Spinal cord (tissue), 10 donors: ENCODE measurements around the gene SWAP70. TPM values are rescaled to one million over a fixed set of nuclear protein-coding genes. Genes with fewer than 3 reads are reported as not detected.

Source experiments
- DNase-seq, 6 donors: peaks; one replicate each; pipeline versions ENCODE4 v3.0.0 to v3.0.0-alpha.2; 2013 to 2015; ENCODE audit warnings: low spot score in 6 of 6, low read depth in 4 of 6
- H3K27ac ChIP-seq: one replicate; pipeline ENCODE4 v1.5.1; 2013; ENCODE audit warnings: low read depth, low read length, control low read depth
- H3K27me3 ChIP-seq: one replicate; pipeline ENCODE4 v1.6.1; 2013; ENCODE audit warnings: low read length; ENCODE audit not compliant: control insufficient read depth, insufficient read depth
- H3K36me3 ChIP-seq: one replicate; pipeline ENCODE4 v1.6.1; 2013; ENCODE audit warnings: low read length; ENCODE audit not compliant: control insufficient read depth, insufficient read depth
- H3K4me1 ChIP-seq: one replicate; pipeline ENCODE4 v1.6.1; 2013; ENCODE audit warnings: low read length; ENCODE audit not compliant: control insufficient read depth, insufficient read depth
- H3K4me3 ChIP-seq: one replicate; pipeline ENCODE4 v1.5.1; 2013; ENCODE audit warnings: low read depth, low read length, control low read depth
- H3K9me3 ChIP-seq: one replicate; pipeline ENCODE4 v1.6.1; 2013; ENCODE audit warnings: low read length; ENCODE audit not compliant: control insufficient read depth, insufficient read depth
- WGBS: methylation state at CpG from one replicate; pipeline ENCODE4 v1.1.5; 2013; ENCODE audit warnings: missing lambda C conversion rate; ENCODE audit not compliant: insufficient coverage; 5-methylcytosine and 5-hydroxymethylcytosine counted together
- polyA plus RNA-seq, 2 donors: library from polyadenylated mRNA; unstranded; fragments of 120-200 nt; gene quantifications; one replicate each; pipeline ENCODE4 v1.2.1, GENCODE V29; 2013; ENCODE audit not compliant: insufficient read length in 2 of 2
- total RNA-seq, 2 donors: library from RNA; depleted of rRNA in 1 of 2; stranded (reverse); fragments of 120-200 nt in 1 of 2; fragments of >200 nt in 1 of 2; gene quantifications; one replicate each; pipeline versions ENCODE4 v1.2.3 to v1.2.4, GENCODE V29; 2013 to 2014
- donor health status: healthy.

The SWAP70 gene
- total and polyA plus RNA-seq, 4 donors, result 15.0 to 28.4 (median 20.4) TPM

DNA sequence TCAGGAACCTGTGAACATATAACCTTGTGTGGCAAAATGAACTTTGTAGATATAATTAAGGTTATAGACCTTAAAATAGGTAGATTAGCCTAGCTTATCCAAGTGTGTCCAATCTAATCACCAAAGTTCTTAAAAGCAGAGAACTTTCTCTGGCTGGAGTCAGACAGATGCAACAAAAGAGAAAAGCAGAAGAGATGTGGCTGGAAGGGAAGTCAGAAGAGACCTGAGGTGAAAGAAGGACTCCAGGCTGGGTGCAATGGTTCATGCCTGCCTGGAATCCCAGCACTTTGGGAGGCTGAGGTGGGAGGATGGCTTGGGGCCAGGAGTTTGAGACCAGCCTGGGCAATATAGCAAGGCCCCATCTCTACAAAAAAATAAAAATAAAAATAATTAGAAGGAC is 39.4 kb upstream of the SWAP70 start:
- no peaks in the 10 kb centered on the region for H3K9me3 ChIP-seq
- no peaks in the 10 kb centered on the region for H3K36me3 ChIP-seq
- no peak overlapping the region for H3K4me3 ChIP-seq
- H3K27ac ChIP-seq, result no peak overlapping the region
- no peak for DNase-seq
- no peaks in the 10 kb centered on the region for H3K27me3 ChIP-seq
- H3K4me1 ChIP-seq, result no peaks in the 10 kb centered on the region

DNA sequence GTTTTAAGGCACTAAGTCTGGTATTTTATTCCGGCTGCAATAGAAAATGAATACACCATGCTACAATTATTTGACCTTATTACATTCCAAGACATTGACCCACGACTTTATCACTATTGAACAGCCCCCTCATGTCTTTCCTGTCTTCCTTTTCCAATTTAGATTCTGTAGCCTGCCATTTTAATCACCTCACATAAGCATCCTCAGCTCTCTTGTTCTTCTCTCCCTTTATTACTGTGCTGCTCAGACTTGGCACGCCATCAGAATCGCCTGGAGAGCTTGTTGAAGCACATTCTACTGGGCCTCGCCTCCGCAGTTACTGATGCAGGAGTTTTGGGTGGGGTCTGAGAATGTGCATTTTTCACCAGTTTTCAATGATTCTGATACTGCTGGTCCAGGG is 38.7 kb upstream of the SWAP70 start:
- 47% methylated on average over 6 of the region's 6 CpGs for WGBS
- Histone ChIP-seq H3K4me1 (no peaks in the 10 kb centered on the region), H3K27me3 (no peaks in the 10 kb centered on the region), H3K4me3 (no peak overlapping the region), H3K27ac (no peak overlapping the region), H3K36me3 (no peaks in the 10 kb centered on the region), H3K9me3 (no peaks in the 10 kb centered on the region)
- peak in 1 of 6 donors; percentile 57 for DNase-seq

DNA sequence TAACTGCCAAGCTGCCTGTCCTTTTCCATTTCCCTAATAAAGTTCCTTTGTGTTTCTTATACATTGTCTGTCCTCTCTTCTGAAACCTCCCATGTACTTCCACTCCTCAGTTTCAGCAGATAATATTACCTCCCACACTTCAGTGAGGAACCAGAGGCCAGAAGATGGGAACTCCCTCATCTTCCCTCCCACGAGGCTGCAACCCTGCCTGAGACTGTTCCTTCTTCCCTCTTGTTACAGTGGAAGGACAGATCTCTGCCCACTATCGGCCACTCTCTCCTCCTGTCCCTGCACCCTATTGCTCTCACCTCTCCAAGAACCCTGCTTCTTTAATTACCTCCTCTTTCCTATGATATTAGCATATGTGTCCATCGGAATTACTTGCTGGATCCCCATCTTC is 38.1 kb upstream of the SWAP70 start:
- H3K4me1 ChIP-seq, result no peaks in the 10 kb centered on the region
- H3K27me3 ChIP-seq, result no peaks in the 10 kb centered on the region
- WGBS, result 69% methylated on average over 3 of the region's 3 CpGs
- DNase-seq, result no peak
- H3K27ac ChIP-seq, result no peak overlapping the region
- no peak overlapping the region for H3K4me3 ChIP-seq
- no peaks in the 10 kb centered on the region for H3K9me3 ChIP-seq
- H3K36me3 ChIP-seq, result no peaks in the 10 kb centered on the region

DNA sequence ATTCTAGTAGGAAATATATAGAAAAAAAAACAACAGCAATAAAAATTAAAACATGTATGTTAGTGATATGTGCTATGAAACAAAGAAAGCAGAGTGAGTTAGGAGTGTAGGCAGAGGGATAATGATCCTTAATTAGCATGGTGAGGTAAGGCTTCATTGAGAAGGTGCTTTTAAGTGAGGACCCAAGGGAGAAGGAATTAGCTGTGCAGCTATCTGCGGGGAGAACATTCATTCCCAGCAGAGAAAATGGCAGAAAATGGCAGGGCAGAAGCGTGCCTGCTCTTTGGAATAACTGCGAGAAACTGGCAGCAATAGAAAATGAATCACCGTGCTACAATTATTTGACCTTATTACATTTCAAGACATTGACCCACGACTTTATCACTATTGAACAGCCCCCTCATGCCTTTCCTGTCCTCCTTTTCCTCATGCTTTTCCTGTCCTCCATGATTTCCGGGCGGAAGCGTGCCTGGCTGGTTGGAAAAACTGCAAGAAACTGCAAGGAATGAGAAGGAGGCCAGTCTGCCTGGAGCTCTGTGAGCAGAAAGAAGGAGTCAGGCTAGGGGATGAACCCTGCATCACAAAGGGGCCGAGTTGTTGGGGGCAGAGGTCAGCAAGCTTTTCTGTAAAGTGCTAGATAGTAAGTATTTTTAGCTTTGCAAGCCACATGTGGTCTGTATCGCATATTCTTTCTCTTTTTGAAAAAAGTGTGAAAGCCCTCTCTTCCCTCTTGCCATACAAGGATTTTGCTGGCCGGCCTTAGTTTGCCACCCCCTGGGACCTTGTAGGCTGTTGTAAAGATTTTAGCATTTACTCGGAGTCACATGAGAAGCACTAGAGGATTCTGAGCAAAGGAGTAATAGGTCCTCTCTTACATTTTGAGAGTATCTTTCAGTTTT is 37.1 kb upstream of the SWAP70 start:
- peak in 2 of 6 donors; percentile 13 to 72 for DNase-seq
- no peaks in the 10 kb centered on the region for H3K9me3 ChIP-seq
- no peak overlapping the region for H3K4me3 ChIP-seq
- no peaks in the 10 kb centered on the region for H3K27me3 ChIP-seq
- H3K4me1 ChIP-seq, result no peaks in the 10 kb centered on the region
- 77% methylated on average over 4 of the region's 12 CpGs for WGBS
- no peak overlapping the region for H3K27ac ChIP-seq
- H3K36me3 ChIP-seq, result no peaks in the 10 kb centered on the region

DNA sequence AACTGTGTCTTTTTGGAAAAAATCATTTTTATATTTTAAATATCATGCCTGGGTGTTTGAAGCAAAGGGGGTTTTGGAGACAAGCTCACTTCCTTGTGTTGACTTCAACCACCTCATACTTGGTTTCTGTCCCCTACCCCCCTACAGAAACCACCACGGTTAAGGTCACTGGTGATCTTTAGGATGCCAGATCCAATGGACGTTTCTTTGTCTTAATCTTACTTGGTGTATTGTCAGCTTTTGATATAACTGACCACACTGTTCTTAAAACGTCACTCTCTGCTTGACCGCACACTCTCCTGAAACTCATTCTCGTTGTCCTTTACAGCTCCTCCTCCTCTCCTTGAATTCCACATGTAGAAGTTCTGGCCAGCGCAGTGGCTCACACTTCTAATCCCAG is 34.8 kb upstream of the SWAP70 start:
- no peak for DNase-seq
- H3K27ac ChIP-seq, result no peak overlapping the region
- H3K4me3 ChIP-seq, result no peak overlapping the region
- H3K36me3 ChIP-seq, result no peaks in the 10 kb centered on the region
- WGBS, result 79% methylated on average over 3 of the region's 6 CpGs
- no peaks in the 10 kb centered on the region for H3K9me3 ChIP-seq
- no peaks in the 10 kb centered on the region for H3K27me3 ChIP-seq
- no peaks in the 10 kb centered on the region for H3K4me1 ChIP-seq

DNA sequence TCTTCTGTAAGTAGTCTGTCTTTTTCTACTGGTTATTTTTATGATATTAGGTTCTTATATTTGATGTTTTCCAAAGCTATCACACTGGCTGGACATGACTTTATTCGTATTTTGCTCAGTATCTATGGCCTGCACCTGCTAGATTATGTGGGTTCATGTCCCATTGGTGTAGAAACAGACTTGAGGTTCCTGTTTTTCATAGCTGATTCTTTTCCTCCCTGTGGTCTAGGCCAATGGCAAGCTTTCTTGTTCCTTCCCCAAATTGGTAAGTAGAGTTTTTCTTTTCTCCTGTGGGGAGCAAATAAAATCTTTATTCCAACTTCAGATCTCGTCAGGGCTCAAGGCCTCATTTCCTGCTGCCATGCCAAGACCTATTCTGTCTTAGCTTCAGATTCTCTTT is 30.2 kb upstream of the SWAP70 start:
- DNase-seq, result no peak
- Histone ChIP-seq H3K27me3 (no peaks in the 10 kb centered on the region), H3K4me1 (no peaks in the 10 kb centered on the region), H3K36me3 (no peaks in the 10 kb centered on the region), H3K27ac (no peak overlapping the region), H3K4me3 (no peak overlapping the region), H3K9me3 (no peaks in the 10 kb centered on the region)
- 100% methylated on average over 1 of the region's 2 CpGs for WGBS

DNA sequence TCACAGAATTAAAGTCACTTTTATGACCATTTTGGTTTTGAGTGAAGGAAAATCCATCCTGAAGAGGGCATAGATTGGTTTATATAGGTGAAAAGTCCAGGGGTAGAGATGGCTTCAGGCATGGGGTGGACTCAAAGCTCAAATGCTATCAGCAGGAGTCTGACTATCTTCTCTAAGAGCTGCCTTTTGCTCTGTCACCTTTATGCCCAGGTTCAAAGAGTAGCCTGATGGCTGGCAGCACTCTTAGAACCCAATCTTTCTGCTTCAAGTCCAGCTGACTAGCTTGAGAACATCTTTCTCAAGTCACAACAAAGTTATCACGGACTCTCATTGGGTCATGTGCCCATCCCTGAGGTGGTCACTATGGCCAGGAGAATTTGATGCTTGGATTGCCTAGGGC is 27.2 kb upstream of the SWAP70 start:
- Histone ChIP-seq H3K9me3 (no peaks in the 10 kb centered on the region), H3K36me3 (no peaks in the 10 kb centered on the region), H3K27ac (no peak overlapping the region), H3K4me1 (no peaks in the 10 kb centered on the region), H3K4me3 (no peak overlapping the region), H3K27me3 (no peaks in the 10 kb centered on the region)
- WGBS, result 100% methylated on average over 1 of the region's 1 CpG
- DNase-seq, result no peak

DNA sequence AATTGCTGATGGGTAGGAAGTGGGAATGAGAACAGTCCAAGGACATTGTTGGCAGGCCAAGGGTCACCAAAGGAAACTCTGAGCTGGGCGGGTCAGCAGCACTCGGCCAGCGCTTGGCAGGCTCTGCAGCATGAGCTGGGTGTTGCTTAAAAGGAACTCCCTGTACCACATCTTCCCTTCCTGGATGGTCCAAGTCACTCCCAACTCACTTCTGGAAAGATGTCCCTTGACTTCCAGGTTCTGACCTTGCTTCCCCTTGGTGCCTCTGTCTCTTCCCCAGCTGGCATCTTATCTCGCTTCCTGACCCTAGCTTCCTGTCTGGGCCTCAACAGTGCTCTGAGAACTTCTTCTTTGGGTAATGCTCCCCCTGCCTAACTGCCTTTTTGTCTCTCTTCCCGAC is 24.8 kb upstream of the SWAP70 start:
- Histone ChIP-seq H3K4me3 (no peak overlapping the region), H3K27ac (no peak overlapping the region), H3K4me1 (no peaks in the 10 kb centered on the region), H3K27me3 (no peaks in the 10 kb centered on the region), H3K9me3 (no peaks in the 10 kb centered on the region), H3K36me3 (no peaks in the 10 kb centered on the region)
- no peak for DNase-seq
- WGBS, result 94% methylated on average over 4 of the region's 5 CpGs

DNA sequence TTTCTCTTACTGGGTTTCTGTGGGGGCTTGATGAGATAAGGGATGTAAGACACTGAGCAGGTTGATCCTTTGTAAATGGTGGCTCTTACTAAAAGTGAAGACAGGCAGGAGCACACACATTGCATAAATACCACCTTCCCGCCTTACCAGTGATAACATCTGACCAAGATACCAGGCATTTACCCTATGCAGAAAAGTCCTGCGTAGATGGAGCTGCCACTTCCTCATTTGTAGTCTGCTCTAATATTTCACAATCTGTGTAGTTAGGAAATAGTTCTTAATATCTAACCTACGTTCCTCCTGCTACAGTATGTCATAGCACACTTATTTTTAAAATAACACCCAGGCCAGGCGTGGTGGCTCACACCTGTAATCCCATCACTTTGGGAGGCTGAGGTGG is 23.9 kb upstream of the SWAP70 start:
- no peaks in the 10 kb centered on the region for H3K36me3 ChIP-seq
- no peaks in the 10 kb centered on the region for H3K9me3 ChIP-seq
- no peaks in the 10 kb centered on the region for H3K27me3 ChIP-seq
- DNase-seq, result no peak
- no CpG with 5 or more reads among the region's 4 CpGs for WGBS
- no peak overlapping the region for H3K4me3 ChIP-seq
- no peak overlapping the region for H3K27ac ChIP-seq
- no peaks in the 10 kb centered on the region for H3K4me1 ChIP-seq

DNA sequence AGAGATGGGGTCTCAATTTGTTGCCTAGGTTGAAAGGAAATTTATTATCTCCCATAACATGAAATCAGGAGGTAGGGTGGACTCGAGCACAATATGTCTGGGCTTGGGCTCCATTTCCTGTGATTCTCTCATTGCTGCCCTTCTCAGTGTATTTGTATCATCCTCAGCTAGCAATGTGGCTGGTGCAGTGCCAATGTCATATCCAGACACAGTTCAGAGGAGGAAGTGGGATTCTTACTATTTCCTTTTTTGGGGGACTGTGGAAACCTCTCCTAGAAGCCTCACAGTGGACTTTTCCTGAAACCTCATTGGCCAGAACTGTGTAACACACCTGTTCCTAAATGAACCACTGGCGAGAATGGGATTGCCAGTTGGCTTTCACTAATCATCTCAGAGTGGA is 21.0 kb upstream of the SWAP70 start:
- no CpG with 5 or more reads among the region's 2 CpGs for WGBS
- no peak for DNase-seq

More for the DNA sequence above, 21.0 kb upstream of the SWAP70 start:
- no peak overlapping the region for H3K27ac ChIP-seq
- H3K9me3 ChIP-seq, result no peaks in the 10 kb centered on the region
- no peaks in the 10 kb centered on the region for H3K27me3 ChIP-seq
- no peaks in the 10 kb centered on the region for H3K36me3 ChIP-seq
- no peak overlapping the region for H3K4me3 ChIP-seq
- H3K4me1 ChIP-seq, result no peaks in the 10 kb centered on the region
